ENCODE measurements around the gene BBX.

The BBX gene

GRCh38 chr3:107641572-107642307, 119.0 kb downstream of the BBX start:
- H3K9ac ChIP-seq (ENCODE audit: low read depth, low read length), result no peak overlapping the region
- no peak for TF ChIP-seq EZH2 (IDR thresholded peaks at IDR 0.05; ENCODE audit: borderline replicate concordance, low read depth, low read length, severe bottlenecking)
- TF ChIP-seq CTCF (IDR thresholded peaks at IDR 0.05; ENCODE audit: borderline replicate concordance, extremely low read depth, low read length, poor library complexity, severe bottlenecking), result no peak
- H3K4me3 ChIP-seq (ENCODE audit: low read depth in 1 of 2, low read length in 2 of 2), result no peak overlapping the region
- peaks cover 15% of the 10 kb centered on the region for H3K79me2 ChIP-seq (ENCODE audit: insufficient read depth, low read length)
- ATAC-seq (ENCODE audit: insufficient read depth, low read depth) (no peak), DNase-seq (no peak)
- no peaks in the 10 kb centered on the region for H3K27me3 ChIP-seq (ENCODE audit: insufficient read depth, low read length, poor library complexity)
- H3K4me2 ChIP-seq (ENCODE audit: insufficient read depth, low read length), result no peak overlapping the region
- no peak overlapping the region for H2AFZ ChIP-seq (ENCODE audit: low read depth, low read length)
- peaks cover 6% of the 10 kb centered on the region; the same call in 1 of the 2 replicates for H4K20me1 ChIP-seq (ENCODE audit: insufficient read depth, low read length)
- no peaks in the 10 kb centered on the region for H3K9me3 ChIP-seq (ENCODE audit: insufficient read depth, low read length, severe bottlenecking)
- no peaks in the 10 kb centered on the region for H3K36me3 ChIP-seq (ENCODE audit: insufficient read depth, low read length)
- H3K4me1 ChIP-seq (ENCODE audit: insufficient read depth, low read length), result no peaks in the 10 kb centered on the region
- H3K27ac ChIP-seq (ENCODE audit: low read length), result no peak overlapping the region

- Histone ChIP-seq H3K9ac (ENCODE audit: low read depth, low read length) (no peak overlapping the region), H3K4me2 (ENCODE audit: insufficient read depth, low read length) (no peak overlapping the region), H4K20me1 (ENCODE audit: insufficient read depth, low read length) (peaks cover 6% of the 10 kb centered on the region; the same call in 1 of the 2 replicates), H3K4me1 (ENCODE audit: insufficient read depth, low read length) (no peaks in the 10 kb centered on the region), H3K36me3 (ENCODE audit: insufficient read depth, low read length) (peaks cover 10% of the 10 kb centered on the region; the same call in 1 of the 2 replicates), H3K27ac (ENCODE audit: low read length) (no peak overlapping the region), H2AFZ (ENCODE audit: low read depth, low read length) (no peak overlapping the region), H3K9me3 (ENCODE audit: insufficient read depth, low read length, severe bottlenecking) (no peaks in the 10 kb centered on the region), H3K27me3 (ENCODE audit: insufficient read depth, low read length, poor library complexity) (no peaks in the 10 kb centered on the region), H3K79me2 (ENCODE audit: insufficient read depth, low read length) (peaks cover 11% of the 10 kb centered on the region), H3K4me3 (ENCODE audit: low read depth in 1 of 2, low read length in 2 of 2) (no peak overlapping the region)
- ATAC-seq (ENCODE audit: insufficient read depth, low read depth) (peak; percentile 59; the same call in 2 of the 3 replicates), DNase-seq (no peak)
- TF ChIP-seq CTCF (IDR thresholded peaks at IDR 0.05; ENCODE audit: borderline replicate concordance, extremely low read depth, low read length, poor library complexity, severe bottlenecking) (peak; percentile 35), EZH2 (IDR thresholded peaks at IDR 0.05; ENCODE audit: borderline replicate concordance, low read depth, low read length, severe bottlenecking) (no peak)
Observed at GRCh38 chr3:107643038-107643883, 120.5 kb downstream of the BBX start.

- DNase-seq (no peak), ATAC-seq (ENCODE audit: insufficient read depth, low read depth) (no peak)
- Histone ChIP-seq H3K4me2 (ENCODE audit: insufficient read depth, low read length) (no peak overlapping the region), H2AFZ (ENCODE audit: low read depth, low read length) (no peak overlapping the region), H3K9me3 (ENCODE audit: insufficient read depth, low read length, severe bottlenecking) (no peaks in the 10 kb centered on the region), H3K9ac (ENCODE audit: low read depth, low read length) (no peak overlapping the region), H3K27ac (ENCODE audit: low read length) (no peak overlapping the region), H4K20me1 (ENCODE audit: insufficient read depth, low read length) (peaks cover 6% of the 10 kb centered on the region; the same call in 1 of the 2 replicates), H3K79me2 (ENCODE audit: insufficient read depth, low read length) (peaks cover 11% of the 10 kb centered on the region), H3K36me3 (ENCODE audit: insufficient read depth, low read length) (peaks cover 17% of the 10 kb centered on the region), H3K4me1 (ENCODE audit: insufficient read depth, low read length) (no peaks in the 10 kb centered on the region), H3K27me3 (ENCODE audit: insufficient read depth, low read length, poor library complexity) (no peaks in the 10 kb centered on the region), H3K4me3 (ENCODE audit: low read depth in 1 of 2, low read length in 2 of 2) (no peak overlapping the region)
- TF ChIP-seq CTCF (IDR thresholded peaks at IDR 0.05; ENCODE audit: borderline replicate concordance, extremely low read depth, low read length, poor library complexity, severe bottlenecking) (no peak), EZH2 (IDR thresholded peaks at IDR 0.05; ENCODE audit: borderline replicate concordance, low read depth, low read length, severe bottlenecking) (no peak)
Observed at GRCh38 chr3:107644631-107645030, 121.9 kb downstream of the BBX start.

Measured in DND-41 (cell line).